Measurements from ENCODE around the gene RPS3. TPM values are rescaled to one million over a fixed set of nuclear protein-coding genes. Genes with fewer than 3 reads are reported as not detected.

RPS3 gene
- total RNA-seq, 1 donor: 2,208 TPM

GRCh38 chr11:75449776-75450175 is 50.5 kb downstream of the RPS3 start:
- DNase-seq (ENCODE audit: low read depth): no peak

GRCh38 chr11:75450236-75450635 is 50.9 kb downstream of the RPS3 start:
- no peak overlapping the region for H3K4me3 ChIP-seq (ENCODE audit: low read depth, low read length)
- DNase-seq (ENCODE audit: low read depth): no peak
- TF ChIP-seq, protein P1, sequence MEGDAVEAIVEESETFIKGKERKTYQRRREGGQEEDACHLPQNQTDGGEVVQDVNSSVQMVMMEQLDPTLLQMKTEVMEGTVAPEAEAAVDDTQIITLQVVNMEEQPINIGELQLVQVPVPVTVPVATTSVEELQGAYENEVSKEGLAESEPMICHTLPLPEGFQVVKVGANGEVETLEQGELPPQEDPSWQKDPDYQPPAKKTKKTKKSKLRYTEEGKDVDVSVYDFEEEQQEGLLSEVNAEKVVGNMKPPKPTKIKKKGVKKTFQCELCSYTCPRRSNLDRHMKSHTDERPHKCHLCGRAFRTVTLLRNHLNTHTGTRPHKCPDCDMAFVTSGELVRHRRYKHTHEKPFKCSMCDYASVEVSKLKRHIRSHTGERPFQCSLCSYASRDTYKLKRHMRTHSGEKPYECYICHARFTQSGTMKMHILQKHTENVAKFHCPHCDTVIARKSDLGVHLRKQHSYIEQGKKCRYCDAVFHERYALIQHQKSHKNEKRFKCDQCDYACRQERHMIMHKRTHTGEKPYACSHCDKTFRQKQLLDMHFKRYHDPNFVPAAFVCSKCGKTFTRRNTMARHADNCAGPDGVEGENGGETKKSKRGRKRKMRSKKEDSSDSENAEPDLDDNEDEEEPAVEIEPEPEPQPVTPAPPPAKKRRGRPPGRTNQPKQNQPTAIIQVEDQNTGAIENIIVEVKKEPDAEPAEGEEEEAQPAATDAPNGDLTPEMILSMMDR (IDR thresholded peaks at IDR 0.05; ENCODE audit: insufficient read depth, low read length): no peak

More at GRCh38 chr11:75449776-75450175, 50.5 kb downstream of the RPS3 start:
- TF ChIP-seq, protein P1 (IDR thresholded peaks at IDR 0.05; ENCODE audit: insufficient read depth, low read length): no peak
- H3K4me3 ChIP-seq (ENCODE audit: low read depth, low read length): no peak overlapping the region

DNA sequence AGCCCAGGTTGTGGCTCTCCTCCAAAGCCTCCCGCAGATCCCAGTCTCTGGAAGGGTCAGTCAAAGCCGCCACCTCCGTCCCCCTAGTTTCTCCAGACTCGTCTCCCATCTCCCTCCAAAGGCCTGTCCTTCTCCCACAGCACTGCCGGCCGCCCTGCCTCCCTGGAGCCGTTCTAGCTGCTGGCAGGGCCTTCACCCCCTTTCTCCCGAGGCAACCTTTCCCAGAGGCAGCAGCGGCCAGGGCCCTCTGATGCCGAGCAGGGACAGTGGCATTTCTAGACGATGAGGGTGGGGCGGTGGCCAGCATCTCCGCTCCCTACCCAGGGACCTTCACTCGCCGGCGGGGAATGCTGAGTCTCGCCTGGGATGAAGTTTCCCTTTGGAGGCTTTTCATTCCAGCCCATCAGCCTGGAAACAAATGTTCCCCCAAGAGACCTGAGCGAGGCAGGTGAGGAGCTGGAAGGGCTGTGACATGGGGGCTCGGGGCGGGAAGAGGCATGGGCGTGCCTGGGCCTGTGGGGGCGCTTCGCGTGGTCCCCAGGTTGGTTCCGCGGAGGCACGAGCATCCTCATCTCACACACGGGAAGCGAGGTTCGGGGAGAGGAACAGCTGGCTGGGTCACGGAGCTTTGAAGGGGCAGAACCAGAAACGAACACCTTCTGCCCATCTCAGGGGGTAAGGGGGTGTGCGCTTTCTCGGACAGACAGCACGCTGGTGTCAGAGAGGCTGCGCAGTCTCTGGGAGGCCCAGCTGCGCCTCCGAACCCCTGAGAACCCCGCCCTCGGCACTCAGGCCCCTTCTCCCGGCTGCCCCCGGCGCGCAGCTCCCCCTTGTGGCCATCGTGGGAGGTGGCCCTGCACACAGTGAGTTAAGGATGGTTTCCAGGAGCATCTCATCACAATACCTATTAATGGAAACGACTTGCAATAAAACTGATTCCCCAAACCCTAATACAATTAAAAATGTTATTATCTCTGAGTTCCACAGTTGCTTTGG is 51.8 kb downstream of the RPS3 start:
- H3K4me3 ChIP-seq (ENCODE audit: low read depth, low read length): no peak overlapping the region
- DNase-seq (ENCODE audit: low read depth): no peak
- TF ChIP-seq, protein P1 (IDR thresholded peaks at IDR 0.05; ENCODE audit: insufficient read depth, low read length): peak; percentile 48

DNA sequence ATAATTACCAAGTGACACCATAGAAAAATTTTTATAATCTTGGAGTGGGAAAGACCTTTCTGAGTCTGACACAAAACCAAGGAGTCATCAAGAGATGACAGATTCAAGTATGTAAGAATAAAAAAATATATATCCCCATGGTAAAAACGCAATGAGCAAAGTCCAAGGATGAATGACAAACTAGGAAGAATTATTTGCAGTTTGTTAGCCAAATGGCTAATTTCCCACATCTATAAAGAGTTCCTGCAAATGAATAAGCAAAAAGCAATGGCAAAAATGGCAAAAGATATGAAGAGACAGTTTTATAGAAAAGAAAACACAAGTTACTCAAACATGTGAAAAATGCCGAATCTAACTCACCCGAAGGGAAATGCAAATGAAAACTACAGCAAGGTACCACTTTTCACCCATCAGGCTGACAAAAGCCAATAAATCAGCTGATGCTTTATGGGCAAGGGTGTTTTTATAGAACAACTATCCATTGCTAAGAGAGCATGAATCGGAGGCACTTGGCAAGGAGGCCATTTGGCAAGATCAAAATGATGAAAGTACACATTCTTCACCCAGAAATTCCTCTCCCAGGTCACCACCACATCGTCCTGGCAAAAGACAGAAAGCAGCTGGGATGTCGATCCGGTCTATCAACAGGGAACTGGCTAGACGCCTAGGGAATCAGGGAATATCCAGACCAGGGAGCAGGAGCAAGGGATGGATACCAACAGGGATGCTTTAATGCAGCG is 54.8 kb downstream of the RPS3 start:
- DNase-seq (ENCODE audit: low read depth): peak; percentile 93
- TF ChIP-seq, protein P1 (IDR thresholded peaks at IDR 0.05; ENCODE audit: insufficient read depth, low read length): no peak
- no peak overlapping the region for H3K4me3 ChIP-seq (ENCODE audit: low read depth, low read length)

DNA sequence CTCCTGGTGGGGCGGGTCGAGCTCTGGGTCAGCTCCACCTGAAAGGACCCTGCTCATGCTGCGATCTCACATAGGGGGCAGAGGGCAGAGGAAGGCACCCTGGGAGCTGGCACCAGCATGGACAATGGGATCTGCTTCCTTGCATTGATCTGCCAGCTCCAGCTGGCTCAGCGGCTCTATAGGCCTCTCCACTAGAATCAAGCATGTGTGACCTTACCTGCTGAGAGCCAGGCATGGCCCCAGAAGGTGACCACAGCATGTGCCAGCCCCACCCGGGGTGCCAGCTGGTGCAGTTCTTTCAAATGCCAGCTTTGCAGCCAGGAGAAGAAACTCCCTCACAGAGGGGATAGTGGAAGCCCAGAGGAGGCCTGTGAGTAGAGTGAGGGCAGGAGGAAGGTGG is 55.7 kb downstream of the RPS3 start:
- TF ChIP-seq, protein P1 (IDR thresholded peaks at IDR 0.05; ENCODE audit: insufficient read depth, low read length): no peak
- no peak for DNase-seq (ENCODE audit: low read depth)
- H3K4me3 ChIP-seq (ENCODE audit: low read depth, low read length): no peak overlapping the region

Small RNA genes lying within 50 kb of the gene (small RNA-seq; reads per million reads assigned to genes)
- gene SNORD15A (not detected), gene SNORD15B (6,778 reads per million, percentile 100 among the genes with 10 or more reads in this experiment)

Other genes with a start within 250 kb of the RPS3 start
- gene SLCO2B1, start 248.4 kb upstream of the RPS3 start, total RNA-seq (ENCODE audit: low replicate concordance): 2.0 TPM in 1 of 2 replicates, not detected in the other
- 0.08 TPM in 1 of 2 replicates, not detected in the other for gene TPBGL, start 158.7 kb upstream of the RPS3 start, total RNA-seq (ENCODE audit: low replicate concordance)
- gene ARRB1, start 47.9 kb upstream of the RPS3 start, total RNA-seq (ENCODE audit: low replicate concordance): 32.0 and 36.3 TPM in 2 replicates
- gene KLHL35, start 33.7 kb downstream of the RPS3 start, total RNA-seq (ENCODE audit: low replicate concordance): 3.0 and 3.8 TPM in 2 replicates
- 5.3 and 12.4 TPM in 2 replicates for gene GDPD5, start 126.4 kb downstream of the RPS3 start, total RNA-seq (ENCODE audit: low replicate concordance)
- 374 and 497 TPM in 2 replicates for gene SERPINH1, start 162.7 kb downstream of the RPS3 start, total RNA-seq (ENCODE audit: low replicate concordance)

Data from fibroblast of the aortic adventitia (primary cell).